Left renal cortex interstitium (tissue), 4 donors: ENCODE results near the gene TWF2. TPM values are rescaled to one million over a fixed set of nuclear protein-coding genes. Genes with fewer than 3 reads are reported as not detected.

Source experiments
- DNase-seq, 4 donors: peaks; one replicate each; pipeline ENCODE4 v3.0.0-alpha.2; 2013; ENCODE audit warnings: low read depth in 4 of 4, low spot score in 2 of 4, missing footprints in 1 of 4
- polyA plus RNA-seq, 4 donors: library from polyadenylated mRNA; unstranded; fragments of 120-200 nt; gene quantifications; one replicate each; pipeline ENCODE4 v1.2.1, GENCODE V29; 2013; ENCODE audit not compliant: insufficient read length in 4 of 4

TWF2 gene
- polyA plus RNA-seq, 4 donors = 25.9 to 40.3 (median 32.0) TPM

DNA sequence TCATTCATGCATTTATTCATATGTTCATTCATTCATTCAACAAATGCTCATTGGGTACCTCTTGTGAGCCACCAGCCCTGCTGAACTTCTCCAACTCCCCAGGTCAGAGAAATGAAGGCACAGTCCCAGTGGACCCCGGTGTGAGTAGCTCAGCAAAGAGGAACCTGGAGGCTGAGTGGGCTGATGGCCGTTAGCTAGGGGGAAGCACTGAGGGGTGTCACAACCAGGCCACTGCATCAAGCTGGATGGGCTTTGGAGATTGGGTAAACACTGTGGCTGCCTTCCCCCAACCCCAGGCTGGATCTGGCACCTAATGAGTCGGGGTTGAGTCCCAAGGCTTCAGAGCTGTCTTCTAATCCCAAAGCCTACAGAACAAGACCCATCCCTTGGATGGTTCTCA, 53.1 kb downstream of the TWF2 start:
- DNase-seq = no peak

DNA sequence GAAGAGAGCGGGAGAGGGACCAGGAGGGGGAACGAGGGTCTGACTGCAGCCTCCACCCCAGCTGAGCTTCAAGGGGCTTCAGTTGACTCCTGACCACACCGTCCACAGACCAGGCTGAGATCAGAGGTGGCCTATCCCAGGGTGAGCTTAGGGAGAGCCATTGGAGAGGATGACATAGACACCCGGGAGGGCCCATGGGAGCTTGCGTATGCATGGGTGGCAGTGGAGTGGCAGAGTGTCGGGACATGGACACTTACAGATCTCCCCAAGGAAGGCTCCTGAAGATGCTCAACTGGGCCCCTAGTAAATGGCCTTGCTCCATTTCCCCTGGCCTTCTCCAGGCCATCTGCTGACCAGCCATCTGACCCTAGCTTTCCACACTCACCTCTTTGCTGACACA, 53.6 kb downstream of the TWF2 start:
- no peak for DNase-seq

GRCh38 chr3:52184690-52185089, 54.3 kb downstream of the TWF2 start:
- DNase-seq = no peak

DNA sequence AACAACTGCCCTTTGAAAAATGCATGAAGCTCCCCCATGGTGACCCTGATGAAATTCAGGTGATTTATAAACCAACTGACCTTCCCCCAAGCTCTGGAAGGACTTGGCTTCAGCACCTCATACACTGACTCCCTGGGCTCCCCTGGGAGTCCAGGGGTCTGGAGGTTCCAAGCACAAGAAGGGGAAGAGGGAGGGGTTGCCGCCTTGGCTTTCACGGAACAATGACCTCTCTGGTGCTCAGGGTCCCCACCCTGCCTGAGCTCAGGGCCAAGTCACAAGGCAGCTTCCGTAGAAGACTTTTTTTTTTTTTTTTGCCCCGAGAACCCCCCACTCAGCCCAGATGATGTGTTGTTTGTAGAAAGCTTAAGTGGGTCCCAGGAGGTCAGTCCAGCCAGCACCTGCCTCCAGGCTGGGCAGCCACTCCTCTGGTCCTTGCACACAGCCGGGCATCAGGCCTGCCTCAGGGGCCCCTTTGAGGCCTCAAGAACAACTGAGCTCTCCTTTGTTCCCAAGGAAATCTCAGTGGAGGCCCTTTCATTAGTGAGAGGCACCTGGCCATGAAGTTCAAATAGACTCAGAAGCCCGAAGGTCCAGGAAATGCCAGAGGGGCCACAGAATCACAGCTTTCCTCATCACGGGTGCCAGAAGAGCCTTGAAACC, 55.0 kb downstream of the TWF2 start:
- DNase-seq = no peak

- DNase-seq = no peak
Observed at GRCh38 chr3:52182691-52183090, 56.3 kb downstream of the TWF2 start.

DNA sequence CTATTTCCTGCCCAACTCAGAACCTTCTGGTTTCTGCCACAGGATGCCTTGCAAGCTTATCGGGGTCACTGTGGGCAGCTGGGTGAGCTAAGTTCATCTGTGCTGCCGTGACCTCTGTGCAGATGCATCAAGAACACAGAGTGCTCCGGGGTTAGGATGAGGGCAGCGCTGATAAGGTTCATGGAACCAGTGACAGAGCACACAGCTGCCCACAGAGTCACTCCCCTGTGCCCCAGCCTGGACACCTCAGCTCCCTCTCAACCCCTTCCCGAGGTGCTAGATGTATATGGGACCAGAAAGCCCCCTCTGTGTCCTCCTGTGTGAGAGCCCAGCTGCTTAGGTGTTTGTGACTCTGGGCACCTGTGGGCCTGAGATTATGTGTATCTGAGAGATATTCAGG, 56.8 kb downstream of the TWF2 start:
- no peak for DNase-seq

DNA sequence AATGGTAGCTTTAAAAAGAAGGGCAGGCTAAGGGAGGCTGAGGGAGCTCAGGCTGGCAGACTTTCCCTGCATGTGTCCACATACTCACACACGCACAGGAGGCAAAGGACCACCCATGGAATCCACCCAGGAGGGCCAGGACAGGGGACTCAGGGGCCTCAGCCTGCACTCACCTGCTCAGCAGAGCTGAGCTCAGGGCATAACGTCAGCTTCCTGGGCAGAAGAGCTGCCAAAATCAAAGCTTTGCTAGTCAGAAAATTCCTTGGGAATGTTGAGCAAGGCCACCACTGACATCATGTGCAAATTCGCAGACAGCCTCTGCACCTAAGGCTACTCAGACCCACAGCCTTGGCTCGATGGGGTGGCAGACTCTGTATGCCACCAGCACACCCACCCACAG, 57.4 kb downstream of the TWF2 start:
- DNase-seq = no peak

Other genes with a start within 250 kb of the TWF2 start
- gene RPL29, start 243.3 kb downstream of the TWF2 start, polyA plus RNA-seq = 1,000 to 10,000 TPM; 1,583 to 1,933 (median 1,778) TPM
- gene DUSP7, start 182.6 kb downstream of the TWF2 start, polyA plus RNA-seq = 10 to 100 TPM; 14.6 to 21.5 (median 18.2) TPM
- gene POC1A, start 84.7 kb downstream of the TWF2 start, polyA plus RNA-seq = 1 to 10 TPM; 7.5 to 8.4 (median 7.9) TPM
- gene ALAS1, start 41.0 kb downstream of the TWF2 start, polyA plus RNA-seq = 10 to 100 TPM; 44.4 to 48.8 (median 47.9) TPM
- under 1 TPM; 0.17 to 0.33 (median 0.18) TPM for gene TLR9, start 13.5 kb downstream of the TWF2 start, polyA plus RNA-seq
- 10 to 100 TPM; 19.3 to 22.3 (median 20.0) TPM for gene PPM1M, start 6.6 kb upstream of the TWF2 start, polyA plus RNA-seq
- 100 to 1,000 TPM in 2 of 4 donors, 10 to 100 TPM in 2; 91.4 to 111 (median 101) TPM for gene WDR82, start 39.5 kb upstream of the TWF2 start, polyA plus RNA-seq
- gene GLYCTK, start 48.7 kb upstream of the TWF2 start, polyA plus RNA-seq = 10 to 100 TPM; 26.5 to 45.0 (median 38.3) TPM
- gene DNAH1, start 77.2 kb upstream of the TWF2 start, polyA plus RNA-seq = 10 to 100 TPM in 2 of 4 donors, 1 to 10 TPM in 2; 5.9 to 14.9 (median 10.7) TPM
- gene BAP1, start 170.8 kb upstream of the TWF2 start, polyA plus RNA-seq = 10 to 100 TPM; 81.2 to 96.7 (median 89.3) TPM
- 10 to 100 TPM in 2 of 4 donors, 1 to 10 TPM in 2; 7.1 to 12.8 (median 10.1) TPM for gene PHF7, start 171.5 kb upstream of the TWF2 start, polyA plus RNA-seq
- 10 to 100 TPM; 28.5 to 35.3 (median 30.1) TPM for gene SEMA3G, start 205.9 kb upstream of the TWF2 start, polyA plus RNA-seq
- gene TNNC1, start 214.9 kb upstream of the TWF2 start, polyA plus RNA-seq = 1 to 10 TPM; 4.8 to 8.1 (median 7.6) TPM
- gene NISCH, start 216.4 kb upstream of the TWF2 start, polyA plus RNA-seq = 100 to 1,000 TPM in 2 of 4 donors, 10 to 100 TPM in 2; 85.4 to 152 (median 117) TPM